GM19328 (cell line): ENCODE data around the gene PIEZO1.
"Not testable (repeated sequence)": the region's sequence is repeated elsewhere in the genome, so short reads cannot be mapped to it uniquely, and the experiment has no call there.

Experiments
- ATAC-seq: cut with Tn5 transposase; IDR thresholded peaks from one replicate; pipeline ENCODE4 v1.9.1; 2021; ENCODE audit warnings: mild to moderate bottlenecking, moderate library complexity; ENCODE audit not compliant: unreplicated experiment

PIEZO1 gene

GRCh38 chr16:88678224-88678979 is 106.6 kb downstream of the PIEZO1 start:
- no peak for ATAC-seq

GRCh38 chr16:88677721-88678120 is 107.3 kb downstream of the PIEZO1 start:
- ATAC-seq = no peak

- no peak for ATAC-seq
Observed at GRCh38 chr16:88676502-88677242, 108.3 kb downstream of the PIEZO1 start.

GRCh38 chr16:88673716-88674379 is 111.2 kb downstream of the PIEZO1 start:
- no peak for ATAC-seq

GRCh38 chr16:88672776-88673175 is 112.2 kb downstream of the PIEZO1 start:
- no peak for ATAC-seq

GRCh38 chr16:88671806-88672205 is 113.2 kb downstream of the PIEZO1 start:
- no peak for ATAC-seq

GRCh38 chr16:88669980-88670379 is 115.0 kb downstream of the PIEZO1 start:
- no peak for ATAC-seq

GRCh38 chr16:88669493-88669892 is 115.5 kb downstream of the PIEZO1 start:
- ATAC-seq = not testable (repeated sequence)

- ATAC-seq = no peak
Observed at GRCh38 chr16:88667461-88667860, 117.6 kb downstream of the PIEZO1 start.

GRCh38 chr16:88665570-88665969 is 119.5 kb downstream of the PIEZO1 start:
- ATAC-seq = no peak
